ENCODE results near the gene APC2.
"Not testable (repeated sequence)": the region's sequence is repeated elsewhere in the genome, so short reads cannot be mapped to it uniquely, and the experiment has no call there.

- TF ChIP-seq CTCF, EZH2 (IDR thresholded peaks at IDR 0.05): not testable (repeated sequence)
Measured at GRCh38 chr19:1477056-1477455, 27.1 kb downstream of the APC2 start.
